Esophagus (tissue), 2 donors: ENCODE data around the gene DHX36. TPM values are rescaled to one million over a fixed set of nuclear protein-coding genes. Genes with fewer than 3 reads are reported as not detected.

ENCODE experiments used
- H3K27ac ChIP-seq, 2 donors: one replicate each; pipeline ENCODE4 v1.5.1; 2013; ENCODE audit warnings: low read depth in 2 of 2, mild to moderate bottlenecking in 2 of 2, inconsistent platforms in 1 of 2, low read length in 1 of 2, moderate library complexity in 1 of 2
- H3K27me3 ChIP-seq, 2 donors: one replicate each; pipeline ENCODE4 v1.6.1; 2013; ENCODE audit warnings: low read length in 2 of 2, control low read depth in 1 of 2, mild to moderate bottlenecking in 1 of 2; ENCODE audit not compliant: insufficient read depth in 2 of 2, control insufficient read depth in 1 of 2
- H3K36me3 ChIP-seq, 2 donors: one replicate each; pipeline ENCODE4 v1.6.1; 2013; ENCODE audit warnings: low read length in 1 of 2; ENCODE audit not compliant: control insufficient read depth in 2 of 2, insufficient read depth in 2 of 2
- H3K4me1 ChIP-seq, 2 donors: one replicate each; pipeline ENCODE4 v1.6.1; 2013; ENCODE audit warnings: low read length in 1 of 2; ENCODE audit not compliant: control insufficient read depth in 2 of 2, insufficient read depth in 2 of 2
- H3K4me3 ChIP-seq, 2 donors: one replicate each; pipeline ENCODE4 v1.5.1; 2013; ENCODE audit warnings: low read length in 2 of 2, mild to moderate bottlenecking in 2 of 2, low read depth in 1 of 2, moderate library complexity in 1 of 2
- H3K9me3 ChIP-seq, 2 donors: one replicate each; pipeline ENCODE4 v1.6.1; 2013; ENCODE audit warnings: mild to moderate bottlenecking in 2 of 2, low read depth in 1 of 2, low read length in 1 of 2, moderate library complexity in 1 of 2; ENCODE audit not compliant: control insufficient read depth in 2 of 2, insufficient read depth in 1 of 2
- WGBS, 2 donors: extraction: QIAGEN DNeasy Blood & Tissue Kit; methylation state at CpG; one replicate each; pipeline ENCODE4 v1.1.7; 2013; 5-methylcytosine and 5-hydroxymethylcytosine counted together
- polyA plus RNA-seq, 2 donors: library from polyadenylated mRNA; stranded (reverse); fragments of 200-250 nt; gene quantifications; one replicate each; pipeline ENCODE4 v1.2.3, GENCODE V29; 2013
- donor health status: healthy with polysubstance abuse.
- donor health status: Bipolar disorder and iron deficiency.

The DHX36 gene
- polyA plus RNA-seq, result 10 to 100 TPM; 17.0 to 21.1 TPM

GRCh38 chr3:154323891-154324738 is at the start of gene DHX36:
Gene DHX36, minus strand, starts transcription at chr3:154324487. Its CDS starts 71 bp downstream, at chr3:154324416.
- no peaks in the 10 kb centered on the region for H3K27me3 ChIP-seq
- H3K4me3 ChIP-seq, result peak within 1 kb of the TSS; percentile 77 to 94
- H3K27ac ChIP-seq, result peak within 1 kb of the TSS; percentile 96 to 99
- no peaks in the 10 kb centered on the region for H3K4me1 ChIP-seq
- no peaks in the 10 kb centered on the region for H3K9me3 ChIP-seq
- WGBS, 2 donors, result 1% methylated on average over 45 of the region's 45 CpGs
- no peaks in the 10 kb centered on the region for H3K36me3 ChIP-seq

- H3K4me1 ChIP-seq, result no peaks in the 10 kb centered on the region
- no peaks in the 10 kb centered on the region for H3K9me3 ChIP-seq
- no peaks in the 10 kb centered on the region for H3K27me3 ChIP-seq
- no peak overlapping the region for H3K27ac ChIP-seq
- no peaks in the 10 kb centered on the region for H3K36me3 ChIP-seq
- no peak overlapping the region for H3K4me3 ChIP-seq
- 22 to 25% methylated on average over 3 of the region's 3 CpGs for WGBS, 2 donors
Observed at GRCh38 chr3:154367221-154367620, 42.9 kb upstream of the DHX36 start.

GRCh38 chr3:154364849-154365248 is 40.6 kb upstream of the DHX36 start:
- Histone ChIP-seq H3K36me3 (no peaks in the 10 kb centered on the region), H3K4me1 (no peaks in the 10 kb centered on the region), H3K4me3 (no peak overlapping the region), H3K9me3 (no peaks in the 10 kb centered on the region), H3K27ac (no peak overlapping the region), H3K27me3 (no peaks in the 10 kb centered on the region)

GRCh38 chr3:154361099-154361498 is 36.8 kb upstream of the DHX36 start:
- H3K27me3 ChIP-seq, result no peaks in the 10 kb centered on the region
- H3K36me3 ChIP-seq, result no peaks in the 10 kb centered on the region
- H3K4me3 ChIP-seq, result no peak overlapping the region
- WGBS, 2 donors, result 56 to 76% methylated on average over 1 of the region's 1 CpG
- no peaks in the 10 kb centered on the region for H3K4me1 ChIP-seq
- H3K27ac ChIP-seq, result no peak overlapping the region
- H3K9me3 ChIP-seq, result no peaks in the 10 kb centered on the region

- WGBS, 2 donors, result 23 to 52% methylated on average over 1 of the region's 1 CpG
Observed at GRCh38 chr3:154356009-154356408, 31.7 kb upstream of the DHX36 start.

GRCh38 chr3:154349223-154349622 is 24.9 kb upstream of the DHX36 start:
- no peaks in the 10 kb centered on the region for H3K4me1 ChIP-seq
- H3K27ac ChIP-seq, result no peak overlapping the region
- no peaks in the 10 kb centered on the region for H3K9me3 ChIP-seq
- H3K36me3 ChIP-seq, result no peaks in the 10 kb centered on the region
- H3K4me3 ChIP-seq, result no peak overlapping the region
- 53 to 56% methylated on average over 2 of the region's 2 CpGs for WGBS, 2 donors
- H3K27me3 ChIP-seq, result no peaks in the 10 kb centered on the region

More at GRCh38 chr3:154356009-154356408, 31.7 kb upstream of the DHX36 start:
- no peaks in the 10 kb centered on the region for H3K9me3 ChIP-seq
- H3K4me1 ChIP-seq, result no peaks in the 10 kb centered on the region
- no peak overlapping the region for H3K4me3 ChIP-seq
- H3K36me3 ChIP-seq, result no peaks in the 10 kb centered on the region
- no peaks in the 10 kb centered on the region for H3K27me3 ChIP-seq
- no peak overlapping the region for H3K27ac ChIP-seq

- no peaks in the 10 kb centered on the region for H3K27me3 ChIP-seq
- H3K4me1 ChIP-seq, result no peaks in the 10 kb centered on the region
- H3K4me3 ChIP-seq, result no peak overlapping the region
- H3K9me3 ChIP-seq, result no peaks in the 10 kb centered on the region
- 48 to 49% methylated on average over 2 of the region's 2 CpGs for WGBS, 2 donors
- H3K36me3 ChIP-seq, result no peaks in the 10 kb centered on the region
- H3K27ac ChIP-seq, result no peak overlapping the region
Observed at GRCh38 chr3:154345422-154346122, 21.3 kb upstream of the DHX36 start.

- Histone ChIP-seq H3K9me3 (no peaks in the 10 kb centered on the region), H3K4me3 (no peak overlapping the region), H3K27ac (no peak overlapping the region), H3K27me3 (peaks cover 0 to 2% of the 10 kb centered on the region in 2 donors), H3K36me3 (no peaks in the 10 kb centered on the region), H3K4me1 (no peaks in the 10 kb centered on the region)
- WGBS, 2 donors, result 60 to 62% methylated on average over 4 of the region's 4 CpGs
Observed at GRCh38 chr3:154338570-154338969, 14.3 kb upstream of the DHX36 start.

GRCh38 chr3:154338008-154338407 is 13.7 kb upstream of the DHX36 start:
- WGBS, 2 donors, result 90% methylated on average over 6 of the region's 6 CpGs
- Histone ChIP-seq H3K27ac (no peak overlapping the region), H3K4me3 (no peak overlapping the region)

More at GRCh38 chr3:154338008-154338407, 13.7 kb upstream of the DHX36 start:
- no peaks in the 10 kb centered on the region for H3K36me3 ChIP-seq
- no peaks in the 10 kb centered on the region for H3K9me3 ChIP-seq
- no peaks in the 10 kb centered on the region for H3K4me1 ChIP-seq
- peaks cover 0 to 2% of the 10 kb centered on the region in 2 donors for H3K27me3 ChIP-seq
